Stimulated activated CD4-positive, alpha-beta T cell treated with anti-CD3 and anti-CD28 coated beads, Interleukin-1b, Interleukin-23, amount 100 ng/mL, for 4 hours (primary cell): Measurements from ENCODE around the gene FASLG.
"Not testable (repeated sequence)": the region's sequence is repeated elsewhere in the genome, so short reads cannot be mapped to it uniquely, and the experiment has no call there.

Experiments
- DNase-seq, 2 donors: peaks; one replicate each; pipeline ENCODE4 v3.0.0-alpha.2; 2020; ENCODE audit warnings: low read depth in 2 of 2

The FASLG gene

GRCh38 chr1:172680733-172681275 is 21.9 kb downstream of the FASLG start:
- no peak for DNase-seq

DNA sequence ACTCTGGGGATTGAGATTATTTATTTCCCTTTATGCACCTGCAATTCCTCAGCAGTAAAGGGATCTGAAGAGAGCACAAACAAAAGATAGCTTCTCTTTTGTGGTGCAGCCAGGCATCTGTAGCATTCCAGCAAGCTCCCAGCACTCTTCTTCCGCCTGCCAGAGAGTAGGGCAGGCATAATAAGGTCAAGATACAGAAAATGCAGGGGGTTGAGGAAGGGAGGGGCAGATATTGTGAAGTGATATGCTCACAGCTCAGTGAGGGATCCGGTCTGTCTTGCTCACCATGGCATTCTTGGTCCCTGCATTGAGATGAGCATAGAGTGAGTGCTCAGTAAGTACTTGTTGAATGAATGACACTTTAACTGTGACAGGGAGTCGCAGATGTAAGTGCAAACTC is 23.9 kb downstream of the FASLG start:
- DNase-seq = no peak

DNA sequence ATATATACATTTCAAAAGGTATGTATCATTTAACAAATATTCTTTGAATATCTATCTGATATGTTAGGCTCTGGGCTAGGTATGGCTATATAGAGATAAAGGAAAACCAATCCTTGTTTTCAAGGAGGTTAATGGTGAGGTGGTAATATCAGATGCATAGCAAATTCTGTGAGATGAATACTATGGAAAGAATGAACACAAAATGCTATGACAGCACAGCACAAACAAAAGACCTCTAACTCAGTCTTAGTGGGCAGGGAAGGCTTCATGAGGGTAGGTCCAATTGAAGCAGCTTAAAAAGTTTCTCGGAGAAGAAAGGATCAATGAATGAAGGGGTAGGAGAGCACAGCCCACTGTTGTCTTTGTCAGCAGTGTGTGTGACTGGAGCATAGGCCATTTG is 27.2 kb downstream of the FASLG start:
- no peak for DNase-seq

- not testable (repeated sequence) for DNase-seq
Observed at GRCh38 chr1:172688428-172689085, 29.7 kb downstream of the FASLG start.

DNA sequence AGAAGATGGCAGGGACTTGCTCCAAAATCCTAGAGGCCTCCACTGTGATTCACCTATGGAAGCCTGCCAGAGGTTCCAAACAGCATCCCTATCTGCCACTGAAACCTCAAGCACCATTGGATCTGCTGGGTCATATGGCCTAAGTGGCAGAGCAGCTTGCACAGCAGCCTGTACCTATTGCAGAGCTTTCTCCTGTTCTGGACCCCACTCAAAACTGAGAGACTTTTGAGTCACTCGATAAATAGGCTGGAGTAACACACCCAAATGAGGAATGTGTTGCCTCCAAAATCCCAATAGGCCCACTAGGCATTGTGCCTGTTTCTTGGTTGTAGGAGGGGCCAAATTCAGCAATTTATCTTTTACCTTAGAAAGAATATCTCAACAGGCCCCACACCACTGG is 32.0 kb downstream of the FASLG start:
- not testable (repeated sequence) for DNase-seq

DNA sequence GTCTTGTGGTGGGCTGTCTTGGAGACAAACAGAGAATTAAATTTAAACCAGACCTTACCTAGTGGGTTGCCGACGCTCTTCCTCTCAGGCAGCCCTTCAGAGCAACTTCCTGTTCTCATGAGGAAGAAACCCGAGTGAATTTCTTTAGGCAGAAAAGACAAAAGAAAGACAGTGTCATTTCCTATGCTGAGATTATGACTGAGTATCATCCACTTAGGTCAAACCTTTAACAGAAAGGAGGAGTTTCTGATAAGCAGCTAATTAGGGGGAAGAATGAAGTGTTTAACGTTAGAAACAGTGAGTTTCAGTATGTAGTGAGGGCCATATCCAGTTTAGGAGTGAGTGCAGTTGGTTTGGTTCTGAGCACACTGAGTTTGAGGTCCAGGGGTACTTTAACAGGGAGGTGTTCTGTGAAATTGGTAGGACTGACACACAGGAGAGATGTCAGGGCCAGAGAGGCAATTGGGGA is 38.7 kb downstream of the FASLG start:
- no peak for DNase-seq

DNA sequence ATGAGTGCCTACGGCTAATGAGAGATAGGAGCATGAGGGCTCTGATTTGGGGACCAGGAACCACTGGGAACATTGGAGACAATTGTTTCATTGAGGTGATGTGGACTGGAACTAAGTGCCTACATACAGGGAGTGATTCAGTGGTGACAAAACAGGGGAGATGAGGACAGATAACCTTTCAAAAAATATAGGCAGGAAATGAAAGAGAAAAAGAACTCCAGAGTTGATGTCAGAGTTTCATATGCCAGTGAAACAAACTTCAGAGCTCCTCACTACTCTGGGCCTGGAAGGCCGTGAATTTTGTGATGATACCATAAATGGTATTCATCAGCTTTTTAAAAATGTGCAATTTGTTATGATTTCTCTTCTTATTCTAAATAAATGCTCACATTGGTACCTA is 39.3 kb downstream of the FASLG start:
- no peak for DNase-seq

GRCh38 chr1:172699111-172699510 is 40.2 kb downstream of the FASLG start:
- DNase-seq = peak; percentile 46 to 67

DNA sequence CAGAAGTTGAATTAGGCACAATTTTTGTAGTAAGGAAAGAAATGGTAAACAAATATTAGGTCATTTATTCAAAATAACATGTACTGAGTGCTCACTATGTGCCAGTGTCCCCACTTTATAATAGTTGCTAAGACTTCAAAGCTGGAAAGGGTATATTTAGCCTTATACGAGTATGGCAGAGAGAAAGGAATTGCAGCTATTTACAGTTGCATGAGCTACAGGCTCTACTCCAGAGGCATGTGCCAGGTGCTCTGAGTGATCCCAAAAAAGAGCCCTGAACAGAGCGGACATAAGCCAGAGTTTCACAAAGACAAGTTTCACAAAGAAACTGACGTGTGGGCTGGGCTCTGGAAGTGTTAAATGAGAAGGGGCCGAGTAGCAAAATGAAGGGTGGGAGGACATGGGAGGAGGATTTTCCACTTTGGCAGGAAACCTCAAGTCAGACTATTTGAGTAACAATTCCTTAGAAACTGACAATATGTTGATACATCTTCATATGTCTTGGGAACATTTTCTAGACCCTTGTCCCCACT is 40.9 kb downstream of the FASLG start:
- DNase-seq = no peak

GRCh38 chr1:172700556-172700955 is 41.7 kb downstream of the FASLG start:
- no peak for DNase-seq

DNA sequence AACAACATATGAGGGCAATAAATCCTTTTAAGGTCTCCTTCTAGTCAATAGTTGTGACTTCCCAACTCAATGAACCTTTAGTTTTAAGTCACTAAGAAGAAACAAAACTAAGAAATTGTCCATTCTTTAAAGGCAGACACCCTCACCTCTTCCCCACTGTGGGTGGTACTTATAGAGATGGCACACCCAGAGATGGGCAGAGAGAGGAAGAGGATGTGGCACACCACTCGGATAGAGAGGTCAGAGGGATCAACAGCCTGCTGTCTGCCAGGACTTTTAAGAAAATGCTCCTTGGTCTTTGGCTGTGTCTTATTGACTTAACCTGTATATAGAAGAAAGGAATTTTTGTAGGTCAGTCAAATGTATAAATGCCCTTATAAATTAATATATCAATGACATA is 45.1 kb downstream of the FASLG start:
- DNase-seq = no peak

DNA sequence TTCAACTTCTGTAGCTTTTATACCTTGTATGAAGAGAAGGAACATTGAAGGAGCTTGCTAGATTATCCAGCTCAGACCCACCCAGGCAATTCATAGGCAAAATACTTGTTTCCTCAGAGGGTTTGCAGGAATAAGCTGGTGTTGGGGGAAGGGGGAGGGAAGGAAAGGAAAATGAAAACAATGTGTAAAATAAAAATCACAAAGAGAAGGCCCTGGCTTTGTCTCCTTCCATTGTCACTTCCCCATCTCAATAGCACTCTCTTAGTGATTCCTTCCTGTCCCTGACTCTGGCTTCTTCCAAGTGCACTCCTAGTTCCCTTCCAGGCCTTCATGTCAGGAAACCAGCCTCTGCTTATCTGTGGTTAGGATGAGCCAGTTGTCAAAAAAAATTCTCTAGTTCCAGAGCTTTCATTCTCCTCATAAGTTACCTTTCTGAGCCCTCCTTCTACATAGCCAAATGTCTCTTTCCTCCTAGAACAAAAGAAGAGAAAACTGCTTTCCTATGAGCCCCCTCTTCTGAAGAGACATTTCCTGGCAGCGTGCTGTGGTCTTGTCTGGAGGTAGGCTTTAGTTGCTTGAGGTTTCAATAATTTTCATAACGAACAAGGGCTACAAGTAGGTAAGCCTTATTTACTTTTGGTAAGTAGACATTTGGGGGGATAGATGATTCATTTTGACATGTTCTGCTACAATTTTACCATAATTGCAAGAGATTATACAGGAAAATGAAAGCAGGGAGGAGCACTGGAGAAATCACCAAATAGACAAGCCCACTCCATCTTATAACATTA is 45.7 kb downstream of the FASLG start:
- no peak for DNase-seq

- DNase-seq = peak in 1 of 2 donors; percentile 48
Observed at GRCh38 chr1:172708452-172708851, 49.5 kb downstream of the FASLG start.

DNA sequence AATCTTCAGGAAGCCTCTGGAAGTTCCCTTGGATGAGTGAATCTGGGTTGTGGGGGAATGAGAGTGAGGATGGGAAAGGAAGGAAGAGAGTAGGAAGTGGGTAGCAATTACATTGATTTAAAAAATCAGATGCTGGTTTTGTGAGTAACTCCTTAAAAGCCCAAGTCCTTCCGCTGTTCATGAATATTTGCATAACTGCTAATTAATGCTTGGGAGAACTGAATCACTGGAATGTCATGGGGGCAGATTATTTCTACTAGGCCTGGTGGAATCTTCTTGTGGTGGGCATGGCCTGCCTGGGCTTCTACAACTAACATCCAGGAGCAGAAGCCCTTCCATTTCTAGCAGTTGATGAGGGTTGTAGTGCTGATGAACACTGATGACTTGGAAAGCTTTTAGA is 52.7 kb downstream of the FASLG start:
- DNase-seq = no peak

DNA sequence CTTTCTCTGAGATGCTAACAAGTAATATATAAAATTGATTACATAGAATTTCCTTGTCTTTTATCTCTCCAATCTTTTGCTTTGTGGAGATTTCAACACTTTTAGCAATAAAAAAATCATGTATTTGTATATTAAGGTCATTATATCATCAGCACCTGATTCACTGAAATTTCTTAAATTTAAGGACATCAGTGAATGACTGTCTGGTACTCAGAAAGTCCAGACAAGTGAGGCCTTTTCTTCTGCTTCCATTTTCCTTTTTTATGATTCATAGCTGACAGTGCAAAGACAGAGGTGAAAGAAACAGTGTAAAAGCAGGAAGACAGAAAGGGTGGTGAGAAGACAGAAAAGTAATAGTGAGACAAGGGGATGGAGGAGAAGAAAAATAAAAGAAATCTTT is 54.6 kb downstream of the FASLG start:
- DNase-seq = no peak
